MCF 10A (cell line): ENCODE measurements around the gene SKOR1. TPM values are rescaled to one million over a fixed set of nuclear protein-coding genes. Genes with fewer than 3 reads are reported as not detected.
A peak's percentile ranks its signal among the peaks of the same experiment; 100 is the strongest.

Source experiments
- BruUV-seq: library from RNA; stranded (reverse); fragments of 400-500 nt; replicated peaks from 2 replicates; lab custom pipeline; 2021; lab: Mats Ljungman, UMichigan
- CTCF ChIA-PET: fragments of 300-600 bp; sonication (Branson Sonifier 250); formaldehyde crosslinking; extraction: SDS; loops from one replicate; lab custom pipeline; 2021; ENCODE audit warnings: antibody characterized with exemption, inconsistent platforms; lab: Yijun Ruan, JAX
- POLR2A ChIA-PET: fragments of 300-600, 350-650 bp; sonication (Branson Sonifier 250); formaldehyde crosslinking; extraction: SDS; loops from one replicate; lab custom pipeline; 2020; ENCODE audit warnings: antibody characterized with exemption, inconsistent platforms; lab: Yijun Ruan, JAX
- DNase-seq: peaks from one replicate; pipeline ENCODE4 v3.0.0-alpha.2; 2018; ENCODE audit not compliant: unreplicated experiment
- H3K27ac Mint-ChIP-seq: one replicate; pipeline ENCODE4 v1.8.0; 2022; ENCODE audit warnings: mild to moderate bottlenecking, low read depth, mixed read lengths; ENCODE audit not compliant: unreplicated experiment
- H3K27me3 Mint-ChIP-seq: one replicate; pipeline ENCODE4 v1.8.0; 2022; ENCODE audit warnings: mixed read lengths; ENCODE audit not compliant: insufficient read depth, unreplicated experiment
- H3K36me3 Mint-ChIP-seq: one replicate; pipeline ENCODE4 v1.8.0; 2022; ENCODE audit warnings: mild to moderate bottlenecking, moderate library complexity, mixed read lengths; ENCODE audit not compliant: insufficient read depth, unreplicated experiment
- H3K4me1 Mint-ChIP-seq: one replicate; pipeline ENCODE4 v1.8.0; 2022; ENCODE audit warnings: mixed read lengths; ENCODE audit not compliant: insufficient read depth, unreplicated experiment
- H3K4me3 Mint-ChIP-seq: one replicate; pipeline ENCODE4 v1.8.0; 2022; ENCODE audit warnings: mild to moderate bottlenecking, moderate library complexity, mixed read lengths; ENCODE audit not compliant: unreplicated experiment
- H3K9me3 Mint-ChIP-seq: one replicate; pipeline ENCODE4 v1.8.0; 2022; ENCODE audit warnings: mixed read lengths; ENCODE audit not compliant: unreplicated experiment
- CTCF ChIP-seq: fragments of 200-600 bp; IDR thresholded peaks from one replicate; pipeline ENCODE4 v1.8.0; 2022; ENCODE audit warnings: antibody characterized with exemption, mild to moderate bottlenecking; ENCODE audit not compliant: unreplicated experiment
- intact Hi-C: fragments of 100-400 bp; cut with micrococcal nuclease; formaldehyde crosslinking; loops from 2 replicates; pipeline ENCODE4 v1.14.1; 2022
- total RNA-seq: library from RNA; stranded (reverse); gene quantifications from 2 replicates; pipeline ENCODE4 v1.2.3, GENCODE V29; 2022

The SKOR1 gene
- total RNA-seq, 1 experiment from 2014 or later, result 0.07 TPM

- TF ChIP-seq CTCF, result no peak
- POLR2A ChIA-PET, result interaction anchor here (0.7 kb wide), 1 partner anchor 318 kb away, joined by 3 read pairs; the partner anchor contains the start of gene C15orf61
- no peaks in the 10 kb centered on the region for H3K27me3 Mint-ChIP-seq
- peaks cover 13% of the 10 kb centered on the region for H3K36me3 Mint-ChIP-seq
- intact Hi-C loops, result loop anchor here (10.0 kb wide), 2 partner anchors 534 to 774 kb away; partner anchors contain the start of gene SMAD3
- H3K9me3 Mint-ChIP-seq, result no peaks in the 10 kb centered on the region
- no TSS peak for BruUV-seq
- H3K4me3 Mint-ChIP-seq, result peak overlapping the region; percentile 81
- CTCF ChIA-PET, result interaction anchor here (2.1 kb wide), 1 partner anchor 381 kb away, joined by 13 read pairs; no protein-coding TSS in a partner anchor
- DNase-seq, result no peak
- peak overlapping the region; percentile 94 for H3K27ac Mint-ChIP-seq
- H3K4me1 Mint-ChIP-seq, result peaks cover 6% of the 10 kb centered on the region
Measured at GRCh38 chr15:67838789-67839332, 13.6 kb downstream of the SKOR1 start.

GRCh38 chr15:67839499-67839928, 14.2 kb downstream of the SKOR1 start:
- CTCF ChIA-PET, result no interaction called here
- no peak for TF ChIP-seq CTCF
- H3K4me3 Mint-ChIP-seq, result peak overlapping the region; percentile 81
- H3K27me3 Mint-ChIP-seq, result no peaks in the 10 kb centered on the region
- intact Hi-C loops, result loop anchor here (10.0 kb wide), 2 partner anchors 535 to 775 kb away; partner anchors contain the start of gene SMAD3
- POLR2A ChIA-PET, result interaction anchor here (0.6 kb wide), 1 partner anchor 852 kb away, joined by 5 read pairs; no protein-coding TSS in a partner anchor
- peak overlapping the region; percentile 94 for H3K27ac Mint-ChIP-seq
- H3K36me3 Mint-ChIP-seq, result peaks cover 13% of the 10 kb centered on the region
- H3K9me3 Mint-ChIP-seq, result no peaks in the 10 kb centered on the region
- BruUV-seq, result no TSS peak
- peak; percentile 60 for DNase-seq
- no peaks in the 10 kb centered on the region for H3K4me1 Mint-ChIP-seq

DNA sequence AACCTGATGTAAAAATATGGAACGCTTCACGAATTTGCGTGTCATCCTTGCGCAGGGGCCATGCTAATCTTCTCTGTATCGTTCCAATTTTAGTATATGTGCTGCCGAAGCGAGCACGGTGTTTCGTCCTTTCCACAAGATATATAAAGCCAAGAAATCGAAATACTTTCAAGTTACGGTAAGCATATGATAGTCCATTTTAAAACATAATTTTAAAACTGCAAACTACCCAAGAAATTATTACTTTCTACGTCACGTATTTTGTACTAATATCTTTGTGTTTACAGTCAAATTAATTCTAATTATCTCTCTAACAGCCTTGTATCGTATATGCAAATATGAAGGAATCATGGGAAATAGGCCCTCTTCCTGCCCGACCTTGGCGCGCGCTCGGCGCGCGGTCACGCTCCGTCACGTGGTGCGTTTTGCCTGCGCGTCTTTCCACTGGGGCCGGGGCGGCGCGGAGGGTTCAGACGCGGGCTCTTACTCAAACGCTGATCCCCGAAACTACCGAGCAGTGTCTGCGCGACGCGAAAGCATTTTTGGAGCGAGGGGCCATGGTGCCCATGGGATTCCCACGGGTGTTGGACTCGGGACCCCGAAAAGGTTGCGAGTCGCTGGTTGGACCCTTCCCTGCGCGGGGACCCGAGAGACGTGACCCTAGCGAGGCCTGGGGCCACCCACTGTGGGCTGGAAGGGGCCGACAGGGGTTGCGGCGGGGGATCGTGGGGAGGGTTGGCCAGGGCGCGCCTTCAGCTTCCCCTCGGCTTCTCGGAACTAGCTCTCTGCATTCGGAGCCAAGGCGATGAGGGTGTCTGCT, 14.8 kb downstream of the SKOR1 start, which contains the start of gene RNU6-1:
RNU6-1 (minus strand) TSS at position 117 of the 820 bp plus-strand sequence.
- peak; percentile 87 for DNase-seq
- ChIA-PET POLR2A (interaction anchor here (0.6 to 2.0 kb wide), 6 partner anchors 11 to 853 kb away, joined by 3 to 5 read pairs (median 3); partner anchors contain the start of gene CLN6), CTCF (interaction anchor here (0.7 kb wide), 1 partner anchor 122 kb away, joined by 5 read pairs; no protein-coding TSS in a partner anchor)
- peak within 1 kb of the TSS; percentile 81 for H3K4me3 Mint-ChIP-seq
- H3K27ac Mint-ChIP-seq, result peak within 1 kb of the TSS; percentile 94
- H3K9me3 Mint-ChIP-seq, result no peaks in the 10 kb centered on the region
- peaks cover 13% of the 10 kb centered on the region for H3K36me3 Mint-ChIP-seq
- no peaks in the 10 kb centered on the region for H3K27me3 Mint-ChIP-seq
- intact Hi-C loops, result loop anchor here (1.0 to 10.0 kb wide), 4 partner anchors 158 to 775 kb away; partner anchors contain the start of gene SMAD3
- no peaks in the 10 kb centered on the region for H3K4me1 Mint-ChIP-seq
- TF ChIP-seq CTCF, result no peak
- TSS peak; percentile 77 for BruUV-seq
